Immature natural killer cell (primary cell): Measurements from ENCODE around the gene TUT4. TPM values are rescaled to one million over a fixed set of nuclear protein-coding genes. Genes with fewer than 3 reads are reported as not detected.

Experiments used
- DNase-seq, 3 donors: peaks; one replicate each; pipeline ENCODE4 v3.0.0; 2022; ENCODE audit warnings: mixed read lengths in 1 of 3
- H3K27ac Mint-ChIP-seq, 6 donors: one replicate each; pipeline ENCODE4 v1.8.0; 2020; ENCODE audit warnings: mixed read lengths in 6 of 6, mild to moderate bottlenecking in 5 of 6, inconsistent platforms in 4 of 6, moderate library complexity in 3 of 6
- H3K27me3 Mint-ChIP-seq, 3 donors: one replicate each; pipeline ENCODE4 v1.8.0; 2020 to 2021; ENCODE audit warnings: low read depth in 3 of 3, mild to moderate bottlenecking in 3 of 3, mixed read lengths in 3 of 3, moderate library complexity in 3 of 3, inconsistent platforms in 1 of 3
- H3K36me3 Mint-ChIP-seq, 3 donors: one replicate each; pipeline ENCODE4 v1.8.0; 2020; ENCODE audit warnings: mixed read lengths in 3 of 3, inconsistent platforms in 2 of 3, mild to moderate bottlenecking in 2 of 3
- H3K4me1 Mint-ChIP-seq, 2 donors: one replicate each; pipeline ENCODE4 v1.8.0; 2020; ENCODE audit warnings: inconsistent platforms in 2 of 2, mild to moderate bottlenecking in 2 of 2, mixed read lengths in 2 of 2, moderate library complexity in 1 of 2
- H3K4me3 Mint-ChIP-seq, 5 donors: one replicate each; pipeline ENCODE4 v1.8.0; 2020; ENCODE audit warnings: mild to moderate bottlenecking in 5 of 5, mixed read lengths in 5 of 5, inconsistent platforms in 3 of 5, moderate library complexity in 3 of 5
- H3K9me3 Mint-ChIP-seq, 6 donors: one replicate each; pipeline ENCODE4 v1.8.0; 2020; ENCODE audit warnings: mild to moderate bottlenecking in 6 of 6, mixed read lengths in 6 of 6, inconsistent platforms in 4 of 6, moderate library complexity in 3 of 6
- polyA plus RNA-seq, 3 donors: library from polyadenylated mRNA; unstranded; fragments of 300-500 nt; fragmentation: Illumina TruSeq; gene quantifications; one replicate each; pipeline ENCODE4 v1.2.3, GENCODE V29; 2021

Gene TUT4
- polyA plus RNA-seq, 3 donors from 2014 or later = 14.5 to 36.0 (median 23.0) TPM

GRCh38 chr1:52424231-52424636, 128.7 kb downstream of the TUT4 start:
- no peaks in the 10 kb centered on the region for H3K9me3 Mint-ChIP-seq
- H3K27me3 Mint-ChIP-seq = peaks cover 0 to 8% (median 0%) of the 10 kb centered on the region in 3 donors
- H3K4me1 Mint-ChIP-seq = peaks cover 18 to 37% of the 10 kb centered on the region in 2 donors
- H3K27ac Mint-ChIP-seq = peak overlapping the region; percentile 87 to 98 (median 94)
- peak overlapping the region; percentile 38 to 79 (median 74) for H3K4me3 Mint-ChIP-seq
- peaks cover 6 to 16% (median 15%) of the 10 kb centered on the region in 3 donors for H3K36me3 Mint-ChIP-seq
- peak in 2 of 3 donors; percentile 39 to 44 for DNase-seq

DNA sequence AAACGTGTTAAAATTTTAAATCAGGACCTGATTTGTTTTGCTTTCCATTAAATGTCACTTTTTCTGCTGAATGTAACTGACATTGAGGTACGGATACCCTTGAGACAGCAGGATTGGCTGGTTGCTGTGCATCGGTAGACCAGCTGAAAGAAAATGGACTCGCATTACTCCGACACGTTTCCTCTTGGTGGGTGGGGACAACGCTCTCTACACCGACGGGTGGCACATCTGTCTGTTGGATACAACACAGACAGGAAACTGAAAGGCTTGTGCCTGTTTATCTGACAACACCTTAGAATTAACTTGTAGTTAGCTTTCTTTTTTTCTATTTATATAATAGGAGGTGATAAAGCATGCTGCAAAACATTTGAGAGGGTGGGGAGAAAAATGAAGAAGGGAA, 129.1 kb downstream of the TUT4 start:
- H3K27ac Mint-ChIP-seq = peak overlapping the region; percentile 87 to 98 (median 94)
- DNase-seq = peak; percentile 66 to 72 (median 67)
- no peaks in the 10 kb centered on the region for H3K9me3 Mint-ChIP-seq
- peaks cover 18 to 38% of the 10 kb centered on the region in 2 donors for H3K4me1 Mint-ChIP-seq
- peaks cover 5 to 16% (median 15%) of the 10 kb centered on the region in 3 donors for H3K36me3 Mint-ChIP-seq
- peaks cover 0 to 8% (median 0%) of the 10 kb centered on the region in 3 donors for H3K27me3 Mint-ChIP-seq
- peak overlapping the region; percentile 38 to 79 (median 74) for H3K4me3 Mint-ChIP-seq

DNA sequence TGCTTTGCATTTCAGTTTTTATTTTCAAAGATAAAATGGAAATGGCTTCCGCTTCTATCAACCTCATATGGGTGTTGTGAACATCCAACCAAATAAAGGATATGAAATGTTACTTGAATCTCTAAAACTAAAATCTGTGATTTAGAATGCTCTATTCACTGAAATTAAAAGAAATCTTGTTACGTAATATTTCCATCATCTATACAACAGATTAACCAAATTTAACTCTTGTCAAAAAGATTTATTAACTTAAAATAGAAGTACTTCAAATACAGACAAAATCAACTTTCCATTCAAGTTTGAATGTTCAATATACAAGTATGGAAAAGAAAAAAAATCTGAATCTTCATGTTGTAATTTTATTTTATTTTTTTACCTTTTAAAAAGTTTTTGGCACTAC, 129.8 kb downstream of the TUT4 start:
- H3K27me3 Mint-ChIP-seq = peaks cover 0 to 8% (median 0%) of the 10 kb centered on the region in 3 donors
- H3K4me3 Mint-ChIP-seq = no peak overlapping the region
- no peak for DNase-seq
- peak overlapping the region; percentile 31 to 57 (median 44) for H3K27ac Mint-ChIP-seq
- H3K4me1 Mint-ChIP-seq = peaks cover 18 to 38% of the 10 kb centered on the region in 2 donors
- no peaks in the 10 kb centered on the region for H3K9me3 Mint-ChIP-seq
- H3K36me3 Mint-ChIP-seq = peaks cover 8 to 16% (median 16%) of the 10 kb centered on the region in 3 donors

DNA sequence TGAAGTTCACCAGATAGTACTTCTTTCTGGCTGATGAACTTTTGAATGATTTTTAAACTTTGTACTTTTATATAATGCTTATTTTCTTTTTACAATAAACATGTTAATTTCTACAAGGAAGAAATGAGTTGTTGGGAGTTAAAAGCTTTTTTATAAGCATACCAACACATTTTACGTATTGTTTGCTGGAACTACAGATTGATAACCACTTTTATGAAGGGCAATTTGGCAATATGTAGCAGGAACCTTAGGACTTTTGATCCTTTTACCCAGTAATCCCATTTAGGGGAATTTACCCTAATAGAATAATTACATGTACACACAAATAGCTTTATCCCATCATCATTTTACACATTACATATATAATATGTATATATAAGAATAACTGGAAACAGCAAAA, 132.2 kb downstream of the TUT4 start:
- no peak overlapping the region for H3K27ac Mint-ChIP-seq
- DNase-seq = no peak

DNA sequence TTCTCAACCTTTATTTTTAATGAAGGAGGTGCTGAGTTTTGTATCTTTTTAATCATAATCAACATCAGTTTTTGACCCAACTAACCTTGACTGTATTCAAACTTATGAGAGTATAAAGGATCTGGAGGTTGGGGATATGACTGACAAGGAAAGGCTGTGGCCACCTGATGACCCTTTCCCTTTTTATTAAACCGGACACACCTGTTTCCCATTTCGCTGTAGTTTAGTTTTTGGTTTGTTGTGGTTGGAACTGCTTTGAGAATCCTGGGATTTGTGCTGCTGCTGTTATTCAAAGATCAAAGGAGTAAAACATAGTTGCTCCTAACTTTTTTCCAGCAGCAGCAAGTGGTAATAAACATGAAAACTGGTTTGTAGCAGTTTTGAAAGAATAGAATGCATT, 136.1 kb downstream of the TUT4 start:
- peaks cover 0 to 5% of the 10 kb centered on the region in 2 donors for H3K4me1 Mint-ChIP-seq
- peaks cover 0 to 3% (median 2%) of the 10 kb centered on the region in 3 donors for H3K27me3 Mint-ChIP-seq
- H3K27ac Mint-ChIP-seq = peak overlapping the region in 1 of 6 donors; percentile 48
- H3K36me3 Mint-ChIP-seq = peaks cover 22 to 53% (median 32%) of the 10 kb centered on the region in 3 donors
- DNase-seq = no peak
- H3K9me3 Mint-ChIP-seq = no peaks in the 10 kb centered on the region
- no peak overlapping the region for H3K4me3 Mint-ChIP-seq

More for the DNA sequence above, 132.2 kb downstream of the TUT4 start:
- H3K4me1 Mint-ChIP-seq = peaks cover 15 to 32% of the 10 kb centered on the region in 2 donors
- no peak overlapping the region for H3K4me3 Mint-ChIP-seq
- H3K36me3 Mint-ChIP-seq = peaks cover 11 to 25% (median 14%) of the 10 kb centered on the region in 3 donors
- H3K9me3 Mint-ChIP-seq = no peaks in the 10 kb centered on the region
- H3K27me3 Mint-ChIP-seq = peaks cover 0 to 8% (median 3%) of the 10 kb centered on the region in 3 donors

DNA sequence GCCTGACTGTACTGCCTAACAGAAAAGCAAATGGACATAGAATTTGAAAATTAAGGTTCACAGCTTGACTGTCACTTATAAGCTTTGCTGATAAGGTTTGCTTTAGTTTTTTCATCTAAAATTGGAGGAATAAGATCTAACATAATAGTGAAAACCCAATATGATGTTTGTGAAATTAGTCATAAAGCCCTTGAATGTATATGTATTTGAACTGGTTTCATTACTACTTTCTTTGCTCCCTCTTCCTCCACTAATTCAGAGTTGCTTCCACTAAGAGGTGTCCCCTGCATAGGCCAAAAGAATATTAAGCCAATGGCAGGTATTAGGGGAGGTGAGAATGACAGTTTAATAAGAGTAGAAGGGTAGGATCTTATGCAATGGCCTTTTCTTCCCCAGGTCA, 137.9 kb downstream of the TUT4 start:
- DNase-seq = no peak
- peak overlapping the region in 1 of 6 donors; percentile 29 for H3K27ac Mint-ChIP-seq
- H3K4me1 Mint-ChIP-seq = peaks cover 0 to 5% of the 10 kb centered on the region in 2 donors
- peaks cover 0 to 3% (median 2%) of the 10 kb centered on the region in 3 donors for H3K27me3 Mint-ChIP-seq
- H3K9me3 Mint-ChIP-seq = no peaks in the 10 kb centered on the region
- H3K36me3 Mint-ChIP-seq = peaks cover 29 to 66% (median 40%) of the 10 kb centered on the region in 3 donors
- H3K4me3 Mint-ChIP-seq = no peak overlapping the region

- Mint-ChIP-seq H3K36me3 (peaks cover 28 to 68% (median 43%) of the 10 kb centered on the region in 3 donors), H3K9me3 (no peaks in the 10 kb centered on the region), H3K27ac (no peak overlapping the region), H3K4me1 (peaks cover 0 to 7% of the 10 kb centered on the region in 2 donors), H3K4me3 (no peak overlapping the region), H3K27me3 (peaks cover 0 to 6% (median 3%) of the 10 kb centered on the region in 3 donors)
- DNase-seq = no peak
These were observed 139.4 kb downstream of the TUT4 start for GRCh38 chr1:52413410-52413989.

DNA sequence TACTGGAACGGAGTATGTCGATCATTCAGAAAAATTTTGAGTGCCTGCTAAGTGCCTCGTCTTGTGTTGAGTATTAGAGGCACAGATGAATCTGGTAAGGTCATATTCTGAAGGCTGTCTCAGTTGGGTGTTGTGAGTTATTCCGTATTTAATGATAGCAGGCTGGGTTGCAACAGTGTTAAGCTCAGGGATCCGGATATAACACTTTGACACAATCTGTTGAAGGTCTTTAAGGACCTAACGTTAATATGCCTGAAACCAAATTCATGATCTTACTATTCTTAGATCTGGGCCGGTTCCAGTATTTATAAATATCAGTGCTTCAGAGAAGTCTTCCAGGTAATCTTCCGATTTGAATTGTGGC, 147.9 kb downstream of the TUT4 start:
- Mint-ChIP-seq H3K4me1 (peaks cover 33 to 54% of the 10 kb centered on the region in 2 donors), H3K36me3 (peaks cover 14 to 27% (median 16%) of the 10 kb centered on the region in 3 donors), H3K9me3 (no peaks in the 10 kb centered on the region), H3K4me3 (peak overlapping the region; percentile 99 to 100 (median 99)), H3K27me3 (peaks cover 4 to 12% (median 9%) of the 10 kb centered on the region in 3 donors), H3K27ac (peak overlapping the region; percentile 94 to 99 (median 99))
- DNase-seq = no peak

DNA sequence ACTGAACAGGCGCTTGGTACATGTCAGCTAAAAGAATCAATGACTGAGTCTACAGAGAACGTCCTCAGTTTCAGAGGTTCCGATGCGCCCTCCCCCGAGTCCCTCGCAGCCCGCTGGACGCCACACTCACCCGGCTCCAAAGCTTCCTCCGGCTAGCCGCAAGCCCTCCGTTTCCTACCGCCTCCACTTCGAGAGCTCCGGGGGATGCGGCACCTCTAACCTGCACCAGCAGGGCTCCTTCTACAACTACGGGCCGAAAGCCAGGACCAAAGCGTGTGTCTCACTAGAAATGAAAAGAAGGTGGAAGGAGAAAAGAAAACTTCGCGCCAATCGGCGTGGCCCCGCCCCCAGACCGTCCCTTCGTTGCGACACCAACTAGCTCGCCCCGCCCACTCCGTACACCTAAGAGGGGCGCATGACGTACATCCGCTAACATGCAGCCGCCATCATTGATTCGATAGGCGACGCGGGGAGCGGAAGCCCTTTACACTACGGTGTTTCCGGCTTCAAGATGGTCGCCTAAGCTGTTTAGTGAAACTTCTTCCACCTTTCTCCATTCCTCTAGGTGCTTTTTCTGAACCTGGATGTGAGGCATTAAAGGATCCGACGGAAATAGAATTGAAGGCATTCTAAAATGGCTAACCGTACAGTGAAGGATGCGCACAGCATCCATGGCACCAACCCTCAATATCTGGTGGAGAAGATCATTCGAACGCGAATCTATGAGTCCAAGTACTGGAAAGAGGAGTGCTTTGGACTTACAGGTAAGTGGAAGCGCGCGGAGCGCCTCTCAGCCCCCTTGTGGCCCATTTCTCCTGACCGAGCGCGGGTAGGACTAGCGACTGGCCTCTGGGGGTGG, 148.5 kb downstream of the TUT4 start, which contains the start of the genes ORC1 and PRPF38A:
TSS of gene ORC1 (minus strand) at position 308 of the 859 bp plus-strand sequence. CDS start 2,200 bp downstream, outside the sequence.
TSS of gene PRPF38A (plus strand) at position 487 of the 859 bp plus-strand sequence. CDS start at position 635, 148 bp downstream.
- peaks cover 14 to 27% (median 16%) of the 10 kb centered on the region in 3 donors for H3K36me3 Mint-ChIP-seq
- H3K27me3 Mint-ChIP-seq = peaks cover 4 to 12% (median 9%) of the 10 kb centered on the region in 3 donors
- H3K9me3 Mint-ChIP-seq = no peaks in the 10 kb centered on the region
- peak within 1 kb of the TSS; percentile 99 to 100 (median 99) for H3K4me3 Mint-ChIP-seq
- peak within 1 kb of the TSS; percentile 94 to 99 (median 99) for H3K27ac Mint-ChIP-seq
- peak; percentile 94 for DNase-seq
- peaks cover 33 to 54% of the 10 kb centered on the region in 2 donors for H3K4me1 Mint-ChIP-seq

- DNase-seq = peak; percentile 52 to 62 (median 56)
- peaks cover 4 to 9% (median 8%) of the 10 kb centered on the region in 3 donors for H3K27me3 Mint-ChIP-seq
These were observed 149.3 kb downstream of the TUT4 start for GRCh38 chr1:52403566-52404115.

DNA sequence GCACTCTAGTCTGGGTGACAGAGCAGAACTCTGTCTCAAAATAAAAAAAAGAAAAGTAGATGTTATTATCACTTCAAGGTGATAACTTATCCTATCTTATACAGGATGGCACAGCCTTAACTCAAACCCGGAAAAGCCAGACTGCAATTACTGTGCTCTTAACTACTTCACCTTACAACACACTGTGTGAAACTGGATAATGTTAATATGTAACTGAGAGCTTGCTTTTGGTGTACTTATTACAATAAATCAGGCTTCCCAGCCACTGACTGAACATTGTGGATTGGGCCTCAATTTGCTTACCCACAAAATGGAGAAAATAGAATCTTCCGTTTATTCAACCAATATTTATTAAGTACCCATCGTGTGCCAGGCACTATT, 150.0 kb downstream of the TUT4 start:
- no peaks in the 10 kb centered on the region for H3K9me3 Mint-ChIP-seq
- H3K4me1 Mint-ChIP-seq = peaks cover 33 to 43% of the 10 kb centered on the region in 2 donors
- H3K27me3 Mint-ChIP-seq = peaks cover 4 to 9% (median 6%) of the 10 kb centered on the region in 3 donors
- H3K4me3 Mint-ChIP-seq = peak overlapping the region; percentile 99 to 100 (median 99)
- no peak for DNase-seq
- H3K36me3 Mint-ChIP-seq = peaks cover 6 to 15% (median 14%) of the 10 kb centered on the region in 3 donors
- H3K27ac Mint-ChIP-seq = peak overlapping the region in 2 of 6 donors; percentile 94 to 99

More at GRCh38 chr1:52403566-52404115, 149.3 kb downstream of the TUT4 start:
- peaks cover 10 to 20% (median 14%) of the 10 kb centered on the region in 3 donors for H3K36me3 Mint-ChIP-seq
- peak overlapping the region; percentile 99 to 100 (median 99) for H3K4me3 Mint-ChIP-seq
- peaks cover 33 to 48% of the 10 kb centered on the region in 2 donors for H3K4me1 Mint-ChIP-seq
- peak overlapping the region; percentile 94 to 99 (median 99) for H3K27ac Mint-ChIP-seq
- no peaks in the 10 kb centered on the region for H3K9me3 Mint-ChIP-seq

DNA sequence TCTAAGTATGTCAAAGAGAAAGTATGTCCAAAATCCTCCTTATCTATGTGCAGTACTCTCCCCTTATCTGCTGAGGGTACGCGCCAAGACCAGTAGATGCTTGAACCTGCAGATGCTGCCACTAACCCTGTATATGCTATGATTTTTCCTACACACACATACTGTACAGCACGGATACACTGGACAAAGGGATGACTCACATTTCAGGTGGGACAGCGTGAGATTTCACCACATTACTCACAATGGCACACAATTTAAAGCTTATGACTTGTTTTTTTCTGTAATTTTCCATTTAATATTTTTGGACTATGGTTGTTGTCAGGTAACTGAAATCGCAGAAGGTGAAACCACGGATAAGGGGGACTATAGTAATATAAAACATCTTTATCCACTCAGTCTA, 152.8 kb downstream of the TUT4 start:
- Mint-ChIP-seq H3K9me3 (no peaks in the 10 kb centered on the region), H3K27me3 (peaks cover 4 to 9% (median 6%) of the 10 kb centered on the region in 3 donors), H3K4me3 (no peak overlapping the region), H3K36me3 (peaks cover 0 to 13% (median 7%) of the 10 kb centered on the region in 3 donors), H3K4me1 (peaks cover 18 to 21% of the 10 kb centered on the region in 2 donors), H3K27ac (no peak overlapping the region)
- no peak for DNase-seq

- Mint-ChIP-seq H3K4me1 (peaks cover 13 to 16% of the 10 kb centered on the region in 2 donors), H3K4me3 (no peak overlapping the region), H3K9me3 (no peaks in the 10 kb centered on the region), H3K27me3 (peaks cover 4 to 9% (median 5%) of the 10 kb centered on the region in 3 donors), H3K36me3 (peaks cover 0 to 17% (median 11%) of the 10 kb centered on the region in 3 donors), H3K27ac (no peak overlapping the region)
- no peak for DNase-seq
These were observed 153.3 kb downstream of the TUT4 start for GRCh38 chr1:52399629-52400028.
